IMR-90 (cell line): Measurements from ENCODE around the gene ZNF48. TPM values are rescaled to one million over a fixed set of nuclear protein-coding genes. Genes with fewer than 3 reads are reported as not detected.

Experiments
- ATAC-seq: fragments of 200-7000 bp; cut with Tn5 transposase; 2 replicates; pipeline ENCODE4 v1.9.1; 2020; ENCODE audit warnings: low read depth, mild to moderate bottlenecking, moderate library complexity
- BruUV-seq: library from RNA; stranded (reverse); fragments of 400-500 nt; replicated peaks from 2 replicates; lab custom pipeline; 2021; lab: Mats Ljungman, UMichigan
- CTCF ChIA-PET: fragments of 300-600 bp; formaldehyde crosslinking; extraction: SDS; loops from one replicate; lab custom pipeline; 2021; ENCODE audit warnings: antibody characterized with exemption; lab: Yijun Ruan, JAX
- POLR2A ChIA-PET: fragments of 300-600 bp; sonication (Branson Sonifier 250); formaldehyde crosslinking; loops from one replicate; lab custom pipeline; 2022; ENCODE audit warnings: antibody characterized with exemption; ENCODE audit not compliant: unreplicated experiment; lab: Charles Lee
- DNase-seq: peaks from one replicate; pipeline ENCODE4 v3.0.0; 2013
- H2AFZ ChIP-seq: replicated peaks from 2 replicates; pipeline ENCODE3; 2013; ENCODE audit warnings: low read length, mild to moderate bottlenecking; ENCODE audit not compliant: poor library complexity
- H2AK5ac ChIP-seq: 2 replicates; pipeline ENCODE4 v1.6.1; 2013; ENCODE audit warnings: low read depth, low read length, inconsistent platforms
- H2AK9ac ChIP-seq: replicated peaks from 2 replicates; pipeline ENCODE3; 2013; ENCODE audit warnings: mild to moderate bottlenecking, low read depth, low read length, moderate library complexity; ENCODE audit not compliant: poor library complexity
- H2BK120ac ChIP-seq: 2 replicates; pipeline ENCODE4 v1.6.1; 2013; ENCODE audit warnings: low read depth, low read length, inconsistent platforms
- H2BK15ac ChIP-seq: 3 replicates; pipeline ENCODE4 v1.6.1; 2013; ENCODE audit warnings: low read depth, low read length, inconsistent platforms
- H2BK20ac ChIP-seq: 2 replicates; pipeline ENCODE4 v1.6.1; 2013; ENCODE audit warnings: low read depth, mild to moderate bottlenecking, inconsistent platforms, low read length, moderate library complexity
- H2BK5ac ChIP-seq: 2 replicates; pipeline ENCODE4 v1.6.1; 2013; ENCODE audit warnings: mild to moderate bottlenecking, low read depth, low read length, inconsistent platforms; ENCODE audit not compliant: poor library complexity, severe bottlenecking
- H3K14ac ChIP-seq: replicated peaks from 2 replicates; pipeline ENCODE4 v1.6.1; 2013; ENCODE audit warnings: low read depth, low read length, inconsistent platforms
- H3K18ac ChIP-seq: 2 replicates; pipeline ENCODE4 v1.6.1; 2013; ENCODE audit warnings: low read depth, low read length, control low read depth
- H3K23ac ChIP-seq: 2 replicates; pipeline ENCODE4 v1.6.1; 2013; ENCODE audit warnings: low read depth, low read length, inconsistent platforms
- H3K27ac ChIP-seq: 2 replicates; pipeline ENCODE4 v1.5.1; 2013; ENCODE audit warnings: mild to moderate bottlenecking, control low read depth, low read length; ENCODE audit not compliant: insufficient read depth
- H3K27me3 ChIP-seq: 2 replicates; pipeline ENCODE4 v1.6.1; 2013; ENCODE audit warnings: low read length; ENCODE audit not compliant: control insufficient read depth, insufficient read depth
- H3K36me3 ChIP-seq: 2 replicates; pipeline ENCODE4 v1.6.1; 2013; ENCODE audit warnings: low read length, mixed read lengths; ENCODE audit not compliant: control insufficient read depth, insufficient read depth
- H3K4ac ChIP-seq: 2 replicates; pipeline ENCODE4 v1.6.1; 2013; ENCODE audit warnings: low read depth, low read length, inconsistent platforms
- H3K4me1 ChIP-seq: 2 replicates; pipeline ENCODE4 v1.6.1; 2013; ENCODE audit warnings: low read length, mixed read lengths; ENCODE audit not compliant: control insufficient read depth, insufficient read depth
- H3K4me2 ChIP-seq: 2 replicates; pipeline ENCODE4 v1.6.1; 2013; ENCODE audit warnings: low read depth, mild to moderate bottlenecking, control low read depth, low read length, moderate library complexity
- H3K4me3 ChIP-seq: 2 replicates; pipeline ENCODE4 v1.5.1; 2013; ENCODE audit warnings: low read depth, mild to moderate bottlenecking, control low read depth, low read length, moderate library complexity; ENCODE audit not compliant: insufficient read depth
- H3K56ac ChIP-seq: 2 replicates; pipeline ENCODE4 v1.6.1; 2013; ENCODE audit warnings: low read length, inconsistent platforms; ENCODE audit not compliant: insufficient read depth; ENCODE audit errors: extremely low read depth
- H3K79me1 ChIP-seq, 2 experiments: 2 replicates each; pipeline ENCODE4 v1.6.1; 2013; ENCODE audit warnings: low read length in 2 of 2, inconsistent platforms in 1 of 2, low read depth in 1 of 2
- H3K9ac ChIP-seq: 2 replicates; pipeline ENCODE4 v1.6.1; 2013; ENCODE audit warnings: low read depth, low read length, control low read depth
- H3K9me1 ChIP-seq: 2 replicates; pipeline ENCODE4 v1.6.1; 2013; ENCODE audit warnings: low read length, inconsistent platforms; ENCODE audit not compliant: insufficient read depth
- H3K9me3 ChIP-seq: 2 replicates; pipeline ENCODE4 v1.6.1; 2013; ENCODE audit warnings: low read length; ENCODE audit not compliant: control insufficient read depth, insufficient read depth
- H4K20me1 ChIP-seq: 2 replicates; pipeline ENCODE4 v1.6.1; 2013; ENCODE audit warnings: low read length, inconsistent platforms; ENCODE audit not compliant: insufficient read depth
- H4K5ac ChIP-seq: 2 replicates; pipeline ENCODE4 v1.6.1; 2013; ENCODE audit warnings: mild to moderate bottlenecking, low read depth, low read length, control low read depth
- H4K8ac ChIP-seq, 2 experiments: 2 replicates each; pipeline ENCODE4 v1.6.1; 2013; ENCODE audit warnings: low read depth in 2 of 2, low read length in 2 of 2, control low read depth in 1 of 2, inconsistent platforms in 1 of 2
- H4K91ac ChIP-seq: 2 replicates; pipeline ENCODE4 v1.6.1; 2013; ENCODE audit warnings: low read depth, low read length, inconsistent platforms; ENCODE audit not compliant: insufficient read depth
- CEBPB ChIP-seq: IDR thresholded peaks from 2 replicates; pipeline ENCODE4 v1.6.1; 2012; ENCODE audit warnings: low read depth, low read length, improper control_type of control experiment
- MXI1 ChIP-seq: IDR thresholded peaks from 2 replicates; pipeline ENCODE4 v1.6.1; 2012; ENCODE audit warnings: low read depth, mild to moderate bottlenecking, low read length, moderate library complexity, borderline replicate concordance
- WGBS, 2 experiments: methylation state at CpG; one replicate each; pipeline versions ENCODE4 v1.1.5 to v1.1.7; 2013; ENCODE audit warnings: missing lambda C conversion rate in 2 of 2; ENCODE audit not compliant: insufficient read length in 1 of 2; ENCODE audit errors: extremely low coverage in 2 of 2; 5-methylcytosine and 5-hydroxymethylcytosine counted together
- dilution Hi-C: fragments of 300-500 bp; cut with HindIII; formaldehyde crosslinking; loops from one replicate; pipeline ENCODE4 v1.14.3; 2018; ENCODE audit warnings: low sequenced_read_pairs; ENCODE audit not compliant: unreplicated experiment
- in situ Hi-C: fragments of 300-500 bp; cut with MboI; formaldehyde crosslinking; loops from 3 replicates; pipeline ENCODE4 v1.14.3; 2019; ENCODE audit warnings: low sequenced_read_pairs, inconsistent platforms, mixed read lengths
- intact Hi-C: fragments of 100-400 bp; cut with micrococcal nuclease; formaldehyde crosslinking; loops from 2 replicates; pipeline ENCODE4 v1.10.0; 2022
- polyA plus RNA-seq, 3 experiments: library from polyadenylated mRNA; depleted of rRNA; stranded (reverse); fragments of >200 nt; gene quantifications; 2 replicates each; pipeline ENCODE4 v1.2.3, GENCODE V29; 2012; ENCODE audit warnings: low replicate concordance in 1 of 3
- total RNA-seq: library from RNA; depleted of rRNA; stranded (reverse); fragments of >200 nt; gene quantifications from 2 replicates; pipeline ENCODE4 v1.2.3, GENCODE V29; 2012

ZNF48 gene
- total and polyA plus RNA-seq, 2 of the 4 experiments (the other 2 are of a cell fraction), result 5.8 to 6.6 TPM

GRCh38 chr16:30349675-30350074 lies 45.5 kb upstream of the ZNF48 start:
- no peak overlapping the region for H2BK15ac ChIP-seq
- H3K18ac ChIP-seq, result no peak overlapping the region
- H4K5ac ChIP-seq, result no peak overlapping the region
- H3K56ac ChIP-seq, result no peak overlapping the region
- H3K23ac ChIP-seq, result no peak overlapping the region
- no TSS peak for BruUV-seq
- no peak overlapping the region for H4K8ac ChIP-seq
- no peaks in the 10 kb centered on the region for H3K27me3 ChIP-seq
- H2AFZ ChIP-seq, result no peak overlapping the region
- ChIA-PET POLR2A (no interaction called here), CTCF (interaction anchor here (0.7 kb wide), 1 partner anchor 9 kb away, joined by 4 read pairs; no protein-coding TSS in a partner anchor)
- no peak overlapping the region for H3K14ac ChIP-seq
- no peak overlapping the region for H2BK5ac ChIP-seq
- peaks cover 0 to 53% of the 10 kb centered on the region in 2 experiments; a peak in 2 of 4 replicates for H3K79me1 ChIP-seq
- peaks cover 27% of the 10 kb centered on the region for H3K36me3 ChIP-seq
- H3K9me3 ChIP-seq, result no peaks in the 10 kb centered on the region
- in situ Hi-C loops, result no loop called here
- TF ChIP-seq CEBPB (peak; percentile 33; the same call in 1 of the 2 replicates), MXI1 (no peak)
- H4K20me1 ChIP-seq, result peaks cover 17% of the 10 kb centered on the region; the same call in 1 of the 2 replicates
- DNase-seq, result no peak
- H3K27ac ChIP-seq, result no peak overlapping the region
- WGBS, 2 experiments, result 100% methylated on average over 1 of the region's 3 CpGs; no CpG with 5 or more reads in 1 of the 2 experiments
- H2BK20ac ChIP-seq, result no peak overlapping the region
- H3K4me3 ChIP-seq, result no peak overlapping the region
- no peak overlapping the region for H2AK5ac ChIP-seq
- dilution Hi-C loops, result no loop called here
- no peak for ATAC-seq
- H3K9ac ChIP-seq, result no peak overlapping the region
- no peak overlapping the region for H2BK120ac ChIP-seq
- no peak overlapping the region for H3K4ac ChIP-seq
- no peak overlapping the region for H3K4me2 ChIP-seq
- peaks cover 3% of the 10 kb centered on the region; the same call in 1 of the 2 replicates for H3K4me1 ChIP-seq
- intact Hi-C loops, result no loop called here
- peaks cover 2% of the 10 kb centered on the region; the same call in 1 of the 2 replicates for H3K9me1 ChIP-seq
- no peak overlapping the region for H2AK9ac ChIP-seq
- no peak overlapping the region for H4K91ac ChIP-seq
